Sigmoid colon (tissue), 4 donors: ENCODE results near the gene FOXQ1.

Experiments
- EP300 ChIP-seq, 4 donors: sonication (generic); formaldehyde crosslinking; IDR thresholded peaks; one replicate each; pipeline ENCODE4 v1.6.1; 2017; ENCODE audit warnings: antibody characterized with exemption in 4 of 4
- POLR2A ChIP-seq, 2 donors: fragments of 450-650 bp; IDR thresholded peaks; one replicate each; pipeline ENCODE4 v1.6.1; 2016; ENCODE audit warnings: antibody characterized with exemption in 2 of 2, mild to moderate bottlenecking in 2 of 2, moderate library complexity in 2 of 2
- POLR2AphosphoS5 ChIP-seq, 4 donors: sonication (generic); formaldehyde crosslinking; IDR thresholded peaks; one replicate each; pipeline ENCODE4 v1.6.1; 2017; ENCODE audit warnings: antibody characterized with exemption in 4 of 4
- TF ChIP-seq, protein P1 (sequence below), 4 experiments: fragments of 450-650 bp in 3 of 4; fragments of 200-600 bp in 1 of 4; IDR thresholded peaks; one replicate each; pipeline ENCODE4 v1.5.1; 2016 to 2019; ENCODE audit warnings: antibody characterized with exemption in 4 of 4, mild to moderate bottlenecking in 3 of 4, moderate library complexity in 2 of 4

GRCh38 chr6:1283501-1283900, 28.4 kb upstream of the FOXQ1 start:
- TF ChIP-seq EP300 (IDR thresholded peaks at IDR 0.05): no peak
- TF ChIP-seq POLR2A (IDR thresholded peaks at IDR 0.05): no peak
- TF ChIP-seq, protein P1, sequence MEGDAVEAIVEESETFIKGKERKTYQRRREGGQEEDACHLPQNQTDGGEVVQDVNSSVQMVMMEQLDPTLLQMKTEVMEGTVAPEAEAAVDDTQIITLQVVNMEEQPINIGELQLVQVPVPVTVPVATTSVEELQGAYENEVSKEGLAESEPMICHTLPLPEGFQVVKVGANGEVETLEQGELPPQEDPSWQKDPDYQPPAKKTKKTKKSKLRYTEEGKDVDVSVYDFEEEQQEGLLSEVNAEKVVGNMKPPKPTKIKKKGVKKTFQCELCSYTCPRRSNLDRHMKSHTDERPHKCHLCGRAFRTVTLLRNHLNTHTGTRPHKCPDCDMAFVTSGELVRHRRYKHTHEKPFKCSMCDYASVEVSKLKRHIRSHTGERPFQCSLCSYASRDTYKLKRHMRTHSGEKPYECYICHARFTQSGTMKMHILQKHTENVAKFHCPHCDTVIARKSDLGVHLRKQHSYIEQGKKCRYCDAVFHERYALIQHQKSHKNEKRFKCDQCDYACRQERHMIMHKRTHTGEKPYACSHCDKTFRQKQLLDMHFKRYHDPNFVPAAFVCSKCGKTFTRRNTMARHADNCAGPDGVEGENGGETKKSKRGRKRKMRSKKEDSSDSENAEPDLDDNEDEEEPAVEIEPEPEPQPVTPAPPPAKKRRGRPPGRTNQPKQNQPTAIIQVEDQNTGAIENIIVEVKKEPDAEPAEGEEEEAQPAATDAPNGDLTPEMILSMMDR (IDR thresholded peaks at IDR 0.05): no peak
- no peak for TF ChIP-seq POLR2AphosphoS5 (IDR thresholded peaks at IDR 0.05)
